Right lobe of liver (tissue), 6 donors: Measurements from ENCODE around the gene NUMB. TPM values are rescaled to one million over a fixed set of nuclear protein-coding genes. Genes with fewer than 3 reads are reported as not detected.
"Not testable (repeated sequence)": the region's sequence is repeated elsewhere in the genome, so short reads cannot be mapped to it uniquely, and the experiment has no call there.

Experiments used
- ATAC-seq, 4 donors: fragments of 200-7000 bp; cut with Tn5 transposase; one replicate each; pipeline ENCODE4 v1.9.1; 2020; ENCODE audit warnings: mild to moderate bottlenecking in 4 of 4, moderate library complexity in 4 of 4
- DNase-seq, 3 donors: peaks; one replicate each; pipeline ENCODE4 v3.0.0-alpha.2; 2020
- H3K27ac ChIP-seq, 3 donors: fragments of 200-600 bp; one replicate each; pipeline ENCODE4 v1.8.0; 2022
- H3K27me3 ChIP-seq, 2 donors: fragments of 200-600 bp; one replicate each; pipeline ENCODE4 v1.8.0; 2022
- H3K36me3 ChIP-seq, 4 donors: fragments of 200-600 bp; sonication (generic) in 1 of 4; one replicate each; pipeline versions ENCODE4 v1.5.1 to v1.8.0; 2017 to 2022; ENCODE audit warnings: control low read depth in 1 of 4
- H3K4me1 ChIP-seq, 4 donors: fragments of 200-600 bp; sonication (generic) in 1 of 4; one replicate each; pipeline versions ENCODE4 v1.5.1 to v1.8.0; 2017 to 2022; ENCODE audit warnings: control low read depth in 1 of 4
- H3K4me3 ChIP-seq, 3 donors: fragments of 200-600 bp; one replicate each; pipeline ENCODE4 v1.8.0; 2022
- H3K9me3 ChIP-seq, 4 donors: fragments of 200-600 bp; sonication (generic) in 1 of 4; one replicate each; pipeline versions ENCODE4 v1.5.1 to v1.8.0; 2017 to 2022; ENCODE audit warnings: control low read depth in 1 of 4
- CTCF ChIP-seq, 4 donors: fragments of 200-600 bp in 3 of 4; fragments of 450-650 bp in 1 of 4; IDR thresholded peaks; one replicate each; pipeline versions ENCODE4 v1.5.1 to v1.8.0; 2016 to 2022; ENCODE audit warnings: antibody characterized with exemption in 4 of 4, mild to moderate bottlenecking in 2 of 4
- POLR2A ChIP-seq: fragments of 450-650 bp; IDR thresholded peaks from one replicate; pipeline ENCODE4 v1.6.1; 2017; ENCODE audit warnings: antibody characterized with exemption, mild to moderate bottlenecking
- WGBS: methylation state at CpG from one replicate; pipeline ENCODE4 v1.1.6; 2018; ENCODE audit warnings: low coverage, low lambda C conversion rate; ENCODE audit not compliant: insufficient coverage; ENCODE audit errors: missing lambda C conversion rate; 5-methylcytosine and 5-hydroxymethylcytosine counted together
- intact Hi-C, 2 donors: fragments of 100-400 bp; cut with DNase I; formaldehyde crosslinking; loops; one replicate each; pipeline versions ENCODE4 v1.11.2 to v1.14.1; 2022
- total RNA-seq, 6 experiments: library from RNA; depleted of rRNA in 2 of 6; stranded (reverse); fragments of >200 nt in 2 of 6; fragmentation: NEBNext Ultra II Directional in 3 of 6; extraction: Animal tissue kit (Norgen Biotek cat#: 25700) in 3 of 6; gene quantifications; one replicate each; pipeline versions ENCODE4 v1.1.0 to v1.2.4, GENCODE V29; 2016 to 2023
- donor health status: DM: no; HTN: yes; CAD: no.
- donor health status: DM: no; HTN: no; CAD: no.
- donor health status: DM: no; HTN: no; CAD: no.
- donor health status: DM: no; HTN: yes; CAD: no.
- donor health status: DM: no; HTN: yes; CAD: no.

The NUMB gene
- total RNA-seq, 6 experiments from 2014 or later = 28.3 to 48.4 (median 43.7) TPM

- 81% methylated on average over 2 of the region's 3 CpGs for WGBS
- H3K4me1 ChIP-seq = peaks cover 0 to 27% (median 9%) of the 10 kb centered on the region in 4 donors
- TF ChIP-seq CTCF (IDR thresholded peaks at IDR 0.05) (no peak), POLR2A (no peak)
- ATAC-seq (no peak), DNase-seq (no peak)
- intact Hi-C loops = no loop called here
- no peaks in the 10 kb centered on the region for H3K9me3 ChIP-seq
- H3K4me3 ChIP-seq = no peak overlapping the region
- H3K27me3 ChIP-seq = no peaks in the 10 kb centered on the region
- H3K27ac ChIP-seq = no peak overlapping the region
- H3K36me3 ChIP-seq = no peaks in the 10 kb centered on the region
These were observed 40.1 kb downstream of the NUMB start for GRCh38 chr14:73418227-73418626.

GRCh38 chr14:73406248-73406647 is 52.1 kb downstream of the NUMB start:
- ATAC-seq, intact Hi-C loops, H3K9me3 ChIP-seq, H3K27me3 ChIP-seq, H3K36me3 ChIP-seq, H3K4me3 ChIP-seq, H3K27ac ChIP-seq, DNase-seq: not testable (repeated sequence)
- H3K4me1 ChIP-seq = peaks cover 0 to 13% (median 3%) of the 10 kb centered on the region in 4 donors
- WGBS = 84% methylated on average over 2 of the region's 3 CpGs

DNA sequence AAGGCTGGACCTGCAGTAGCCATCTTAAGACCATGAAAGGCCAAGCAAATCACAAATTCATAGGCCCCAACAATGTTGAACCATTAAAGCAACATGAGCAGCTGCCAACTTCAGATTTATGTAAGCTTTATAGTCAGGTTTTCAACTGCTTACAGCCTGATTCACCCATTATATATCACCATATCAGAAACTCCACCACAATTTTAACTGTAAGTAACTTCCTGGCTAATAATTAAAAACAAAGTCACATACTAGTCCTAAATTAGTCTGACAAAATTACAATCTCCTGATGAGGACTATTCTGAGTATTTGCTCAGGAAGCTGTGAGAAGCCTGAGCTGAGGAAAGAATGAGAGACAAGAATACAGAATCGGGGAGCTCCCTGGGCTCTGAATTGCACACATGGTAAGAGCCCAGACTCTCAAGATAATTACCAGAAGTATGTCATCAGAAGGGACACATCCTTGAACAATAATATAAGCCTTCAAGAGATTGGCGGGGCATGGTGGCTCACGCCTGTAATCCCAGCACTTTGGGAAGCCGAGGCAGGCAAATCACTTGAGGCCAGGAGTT is 55.1 kb downstream of the NUMB start:
- Histone ChIP-seq H3K27ac (no peak overlapping the region), H3K4me3 (no peak overlapping the region), H3K9me3 (no peaks in the 10 kb centered on the region), H3K4me1 (peaks cover 0 to 13% (median 3%) of the 10 kb centered on the region in 4 donors), H3K27me3 (no peaks in the 10 kb centered on the region), H3K36me3 (no peaks in the 10 kb centered on the region)
- intact Hi-C loops = no loop called here
- ATAC-seq (no peak), DNase-seq (no peak)
- TF ChIP-seq POLR2A (no peak), CTCF (IDR thresholded peaks at IDR 0.05) (no peak)
- WGBS = 97% methylated on average over 4 of the region's 4 CpGs

GRCh38 chr14:73402579-73402978 is 55.8 kb downstream of the NUMB start:
- Histone ChIP-seq H3K27ac (no peak overlapping the region), H3K4me1 (peaks cover 0 to 17% (median 3%) of the 10 kb centered on the region in 4 donors), H3K36me3 (no peaks in the 10 kb centered on the region), H3K27me3 (no peaks in the 10 kb centered on the region), H3K9me3 (no peaks in the 10 kb centered on the region), H3K4me3 (no peak overlapping the region)
- ATAC-seq = no peak
- no peak for DNase-seq
- intact Hi-C loops = no loop called here
- WGBS = 38% methylated on average over 2 of the region's 2 CpGs
- no peak for TF ChIP-seq POLR2A
- no peak for TF ChIP-seq CTCF (IDR thresholded peaks at IDR 0.05)

DNA sequence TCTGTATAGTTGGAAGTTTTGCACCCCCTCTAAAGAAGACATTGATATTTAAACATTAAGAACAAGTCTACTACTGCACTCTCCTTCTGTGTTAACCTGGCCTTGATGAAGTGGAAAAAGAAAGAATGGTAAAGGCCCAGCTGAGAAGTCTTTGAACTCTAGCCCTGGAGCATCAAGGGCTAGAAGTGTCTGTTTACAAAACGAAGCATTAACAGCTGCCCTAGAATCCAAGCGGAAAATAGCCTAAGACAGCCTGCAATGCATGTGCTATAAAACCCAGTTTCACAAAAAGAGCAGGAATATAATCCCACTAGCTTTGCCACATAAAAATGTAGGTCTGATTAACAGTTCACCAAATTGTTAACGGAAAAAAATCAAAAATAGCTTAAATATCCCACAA is 60.5 kb downstream of the NUMB start:
- no peak overlapping the region for H3K4me3 ChIP-seq
- H3K27me3 ChIP-seq = no peaks in the 10 kb centered on the region
- DNase-seq = no peak
- no peak overlapping the region for H3K27ac ChIP-seq
- peak in 2 of 4 donors; percentile 26 to 37 for ATAC-seq
- 44% methylated on average over 3 of the region's 3 CpGs for WGBS
- H3K36me3 ChIP-seq = no peaks in the 10 kb centered on the region
- intact Hi-C loops = no loop called here
- H3K4me1 ChIP-seq = peaks cover 0 to 31% (median 7%) of the 10 kb centered on the region in 4 donors
- no peak for TF ChIP-seq POLR2A
- no peak for TF ChIP-seq CTCF (IDR thresholded peaks at IDR 0.05)
- no peaks in the 10 kb centered on the region for H3K9me3 ChIP-seq
